GM19467 (cell line): ENCODE measurements around the gene CRIP1.

Experiments
- ATAC-seq: cut with Tn5 transposase; IDR thresholded peaks from one replicate; pipeline ENCODE4 v1.9.1; 2021; ENCODE audit warnings: mild to moderate bottlenecking, moderate library complexity; ENCODE audit not compliant: unreplicated experiment

CRIP1 gene

DNA sequence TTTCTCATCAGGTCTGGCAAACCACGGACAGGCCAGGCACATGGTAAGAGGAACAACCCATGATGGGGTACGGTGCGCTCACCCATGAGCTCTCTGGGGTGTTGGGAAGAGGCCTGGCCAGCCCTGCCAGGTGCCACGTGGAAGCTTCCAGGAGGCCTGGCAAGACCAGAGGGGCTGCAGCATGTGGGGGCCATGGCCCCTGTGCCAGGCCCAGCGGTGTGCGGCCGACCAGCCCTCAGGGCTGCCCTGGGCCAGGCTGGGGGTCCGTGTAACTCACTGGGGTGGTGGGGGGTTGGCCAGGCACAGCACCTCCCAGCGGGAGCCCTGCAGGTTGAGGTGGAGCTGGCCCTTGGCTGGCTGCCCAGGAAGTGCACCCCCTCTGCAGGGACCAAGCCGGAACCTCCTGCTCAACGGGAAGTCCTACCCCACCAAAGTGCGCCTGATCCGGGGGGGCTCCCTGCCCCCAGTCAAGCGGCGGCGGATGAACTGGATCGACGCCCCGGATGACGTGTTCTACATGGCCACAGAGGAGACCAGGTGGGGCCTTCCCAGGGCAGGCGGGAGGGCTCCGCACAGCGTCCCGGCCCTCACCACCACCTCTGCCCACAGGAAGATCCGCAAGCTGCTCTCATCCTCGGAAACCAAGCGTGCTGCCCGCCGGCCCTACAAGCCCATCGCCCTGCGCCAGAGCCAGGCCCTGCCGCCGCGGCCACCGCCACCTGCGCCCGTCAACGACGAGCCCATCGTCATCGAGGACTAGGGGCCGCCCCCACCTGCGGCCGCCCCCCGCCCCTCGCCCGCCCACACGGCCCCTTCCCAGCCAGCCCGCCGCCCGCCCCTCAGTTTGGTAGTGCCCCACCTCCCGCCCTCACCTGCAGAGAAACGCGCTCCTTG is 17.0 kb upstream of the CRIP1 start:
- ATAC-seq: no peak

DNA sequence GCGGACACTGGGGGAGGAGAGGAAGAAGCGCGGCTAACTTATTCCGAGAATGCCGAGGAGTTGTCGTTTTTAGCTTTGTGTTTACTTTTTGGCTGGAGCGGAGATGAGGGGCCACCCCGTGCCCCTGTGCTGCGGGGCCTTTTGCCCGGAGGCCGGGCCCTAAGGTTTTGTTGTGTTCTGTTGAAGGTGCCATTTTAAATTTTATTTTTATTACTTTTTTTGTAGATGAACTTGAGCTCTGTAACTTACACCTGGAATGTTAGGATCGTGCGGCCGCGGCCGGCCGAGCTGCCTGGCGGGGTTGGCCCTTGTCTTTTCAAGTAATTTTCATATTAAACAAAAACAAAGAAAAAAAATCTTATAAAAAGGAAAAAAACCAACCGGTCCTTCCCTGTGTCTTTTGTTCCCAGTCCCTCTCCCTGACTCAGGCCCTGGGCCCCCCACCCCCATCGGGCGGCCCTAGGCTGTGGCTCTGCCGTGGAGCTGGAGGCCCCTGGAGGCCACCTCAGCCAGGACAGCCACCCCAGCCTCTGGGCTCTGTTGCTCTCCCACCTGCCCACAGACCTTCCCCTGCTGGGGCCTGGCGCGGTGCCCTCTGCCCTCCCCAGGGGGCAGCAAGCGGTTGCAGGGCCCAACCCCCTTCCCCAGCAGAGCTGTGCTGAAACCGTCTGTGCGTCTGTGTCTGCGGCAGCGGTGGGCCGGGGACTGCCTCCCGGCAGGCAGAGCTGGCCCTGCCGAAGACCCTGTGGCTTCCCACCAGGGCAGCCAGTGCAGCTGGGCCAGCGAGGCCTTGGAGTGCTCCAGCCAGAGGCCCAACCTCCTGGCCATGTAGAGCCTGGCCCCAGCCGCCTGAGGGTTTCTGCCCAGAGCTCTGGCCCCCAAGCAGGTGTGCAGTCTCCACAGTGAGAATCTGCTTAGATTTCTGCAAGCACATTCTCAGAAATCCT is 16.1 kb upstream of the CRIP1 start:
- ATAC-seq: no peak

DNA sequence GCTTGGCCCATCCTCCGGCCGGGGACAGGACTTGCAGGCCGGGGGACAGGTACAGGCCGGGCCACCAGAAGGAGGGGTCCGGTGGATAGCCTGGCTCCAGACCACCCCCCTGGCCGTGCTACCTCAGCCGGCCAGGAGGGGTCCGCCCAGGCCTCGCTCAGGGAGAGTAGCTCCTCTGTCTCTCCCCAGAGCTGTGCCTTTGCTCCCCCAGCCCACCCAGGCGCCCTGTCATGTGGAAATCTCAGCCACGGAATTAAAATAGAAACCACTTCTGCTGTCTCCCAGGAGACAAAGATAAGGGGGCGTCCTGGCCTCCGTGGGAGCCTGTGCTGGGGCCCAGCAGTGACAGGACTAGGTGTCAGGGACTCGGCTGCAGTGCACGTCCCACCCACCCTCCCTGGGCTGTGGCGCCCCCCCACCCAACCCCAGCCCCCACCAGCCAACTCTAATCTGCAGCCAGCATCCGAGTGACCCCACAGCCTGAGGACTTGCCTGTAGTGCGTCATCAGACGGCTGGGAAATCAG is 15.3 kb upstream of the CRIP1 start:
- no peak for ATAC-seq

GRCh38 chr14:105471823-105472485 is 14.7 kb upstream of the CRIP1 start:
- no peak for ATAC-seq

GRCh38 chr14:105472486-105472991 is 14.1 kb upstream of the CRIP1 start:
- ATAC-seq: no peak

GRCh38 chr14:105473033-105473676 is 13.5 kb upstream of the CRIP1 start:
- ATAC-seq: no peak

GRCh38 chr14:105473677-105474482 is 12.8 kb upstream of the CRIP1 start:
- no peak for ATAC-seq

DNA sequence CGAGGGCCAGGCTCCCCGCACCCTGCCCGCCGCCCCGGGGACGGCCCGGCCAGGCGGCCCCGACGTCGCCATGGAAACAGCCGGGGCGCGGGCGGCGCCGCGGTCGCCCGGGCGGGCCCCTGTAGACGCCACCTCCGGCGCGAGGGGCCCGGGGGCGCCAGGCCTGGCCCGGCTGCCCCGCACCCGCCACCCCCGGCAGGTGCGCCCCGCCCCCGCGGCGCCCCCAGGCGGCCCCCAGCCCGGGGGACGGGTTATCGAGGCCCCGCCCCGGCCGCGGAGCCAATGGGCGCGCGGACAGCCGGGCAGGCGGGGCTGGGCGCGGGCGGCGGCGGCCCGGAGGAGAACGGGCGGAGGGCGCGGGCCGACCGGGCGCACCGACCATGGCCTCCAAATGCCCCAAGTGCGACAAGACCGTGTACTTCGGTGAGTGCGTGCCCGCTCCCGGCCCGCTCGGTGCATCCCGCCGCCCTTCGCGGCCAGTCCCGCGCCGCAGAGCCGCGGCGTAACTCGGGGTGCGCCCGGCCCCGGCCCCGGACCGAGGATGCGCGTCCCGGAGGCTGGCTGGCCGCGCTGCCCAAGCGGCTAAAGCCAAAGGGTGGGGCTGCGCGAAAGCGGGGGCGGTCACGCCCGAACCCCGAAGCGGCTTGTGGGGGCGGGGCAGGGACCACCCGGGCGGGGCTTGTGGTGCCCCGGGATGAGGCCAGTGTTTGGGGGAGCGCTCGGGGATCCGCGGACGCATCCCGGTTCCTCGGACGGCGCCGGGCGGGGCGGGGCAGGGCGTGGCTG is 12.0 kb upstream of the CRIP1 start, which contains the start of gene CRIP2:
TSS of gene CRIP2 (plus strand) at position 339 of the 786 bp plus-strand sequence. CDS start at position 381, 42 bp downstream.
- no peak for ATAC-seq

DNA sequence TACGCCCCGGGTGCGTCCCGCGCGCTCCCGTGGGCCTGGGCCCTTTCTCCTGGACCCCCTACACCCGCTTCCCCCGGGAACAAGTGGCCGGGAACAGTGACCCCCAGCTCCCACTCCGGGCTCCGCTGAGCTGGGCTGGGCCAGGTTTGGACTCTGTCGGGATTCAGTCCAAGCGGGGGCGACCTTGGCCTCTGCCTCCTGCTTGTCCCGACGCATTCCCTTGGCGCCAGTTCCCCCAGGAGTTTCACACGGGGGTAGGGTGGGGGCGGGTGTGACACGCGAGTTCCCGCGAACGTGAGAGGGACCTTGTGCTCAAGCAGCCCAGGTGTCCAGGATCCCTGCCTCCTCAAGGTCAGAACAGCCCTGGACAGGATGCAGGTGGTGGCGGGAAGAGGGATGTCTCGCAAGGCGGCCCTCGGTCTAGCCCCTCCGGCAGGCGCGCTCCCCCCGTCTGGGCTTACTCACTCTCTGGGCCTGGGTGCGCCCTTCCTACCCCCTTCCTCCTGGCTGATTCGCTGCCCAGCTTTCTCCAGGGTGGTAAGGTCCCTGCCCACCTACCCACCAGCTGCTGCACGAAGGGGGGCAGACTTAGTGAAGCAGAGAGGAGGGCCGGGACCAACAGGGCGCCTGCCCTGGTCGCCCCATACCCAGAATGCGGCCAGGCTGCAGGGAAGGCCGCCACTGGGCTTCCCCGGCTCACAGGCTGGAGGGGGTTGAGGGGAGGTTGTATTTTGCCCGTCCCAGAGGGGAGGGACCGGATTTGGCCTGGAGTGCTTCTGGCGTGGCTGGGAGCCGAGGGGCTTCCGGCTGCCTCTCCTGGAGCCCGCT is 11.2 kb upstream of the CRIP1 start:
- no peak for ATAC-seq

- no peak for ATAC-seq
Measured at GRCh38 chr14:105476097-105476830, 10.4 kb upstream of the CRIP1 start.

- no peak for ATAC-seq
Measured at GRCh38 chr14:105476831-105477659, 9.6 kb upstream of the CRIP1 start.

DNA sequence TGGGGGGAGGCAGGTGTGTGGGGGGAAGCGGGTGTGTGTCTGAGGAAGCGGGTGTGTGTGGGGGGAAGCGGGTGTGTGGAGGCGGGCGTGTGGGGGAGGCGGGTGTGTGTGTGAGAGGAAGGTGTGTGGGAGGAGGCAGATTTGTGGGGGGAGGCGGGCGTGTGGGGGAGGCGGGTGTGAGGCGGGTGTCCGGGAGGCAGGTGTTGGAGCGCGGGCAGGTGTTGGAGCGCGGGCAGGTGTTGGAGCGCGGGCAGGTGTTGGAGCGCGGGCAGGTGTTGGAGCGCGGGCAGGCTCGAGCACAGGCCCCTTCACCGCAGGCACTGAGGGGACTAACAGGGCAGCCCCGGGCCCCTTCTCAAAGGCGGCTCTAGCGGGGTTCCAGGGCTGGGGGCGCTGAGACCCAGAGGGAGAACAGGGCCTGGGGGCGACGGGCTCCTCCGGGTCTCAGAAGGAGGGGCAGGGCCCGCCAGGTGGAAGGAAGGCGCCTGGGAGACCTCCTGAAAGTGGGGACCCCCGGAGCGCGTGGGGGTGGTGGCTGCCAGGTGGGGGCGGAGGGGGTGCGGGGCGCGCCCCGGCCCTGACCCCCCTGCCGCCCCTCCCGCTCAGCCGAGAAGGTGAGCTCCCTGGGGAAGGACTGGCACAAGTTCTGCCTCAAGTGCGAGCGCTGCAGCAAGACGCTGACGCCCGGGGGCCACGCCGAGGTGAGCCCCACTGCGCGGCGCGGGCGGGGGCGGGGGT is 8.9 kb upstream of the CRIP1 start:
- no peak for ATAC-seq

GRCh38 chr14:105478398-105479251 is 8.1 kb upstream of the CRIP1 start:
- no peak for ATAC-seq

GRCh38 chr14:105479431-105480158 is 7.1 kb upstream of the CRIP1 start:
- ATAC-seq: no peak
